Esophagus muscularis mucosa (tissue), 4 donors: Measurements from ENCODE around the gene HELZ. TPM values are rescaled to one million over a fixed set of nuclear protein-coding genes. Genes with fewer than 3 reads are reported as not detected.

Experiments used
- DNase-seq: peaks from one replicate; pipeline ENCODE4 v3.0.0-alpha.2; 2017; ENCODE audit errors: extremely low spot score
- H3K27ac ChIP-seq, 4 donors: fragments of 200-600 bp; sonication (generic); replicated peaks in 1 of 4; 1 replicate in 3 of 4; 2 replicates in 1 of 4; pipeline ENCODE4 v1.5.1; 2016 to 2019; ENCODE audit warnings: mild to moderate bottlenecking in 1 of 4
- H3K27me3 ChIP-seq, 4 donors: fragments of 200-600 bp; sonication (generic); one replicate each; pipeline versions ENCODE4 v1.5.1 to v1.6.0; 2016 to 2019
- H3K36me3 ChIP-seq, 4 donors: fragments of 200-600 bp; sonication (generic); one replicate each; pipeline ENCODE4 v1.5.1; 2016 to 2019
- H3K4me1 ChIP-seq, 4 donors: fragments of 200-600 bp; sonication (generic); one replicate each; pipeline ENCODE4 v1.5.1; 2016 to 2019
- H3K4me3 ChIP-seq, 4 donors: fragments of 200-600 bp; sonication (generic); 1 replicate in 2 of 4; 2 replicates in 2 of 4; pipeline ENCODE4 v1.5.1; 2016 to 2019; ENCODE audit warnings: mild to moderate bottlenecking in 4 of 4, moderate library complexity in 1 of 4
- H3K9me3 ChIP-seq, 4 donors: fragments of 200-600 bp; sonication (generic); 1 replicate in 3 of 4; 2 replicates in 1 of 4; pipeline ENCODE4 v1.5.1; 2016 to 2019
- EP300 ChIP-seq: sonication (generic); formaldehyde crosslinking; IDR thresholded peaks from one replicate; pipeline ENCODE4 v1.6.1; 2017; ENCODE audit warnings: antibody characterized with exemption
- POLR2A ChIP-seq: fragments of 450-650 bp; IDR thresholded peaks from one replicate; pipeline ENCODE4 v1.6.1; 2017; ENCODE audit warnings: antibody characterized with exemption, moderate library complexity, mild to moderate bottlenecking, low read depth
- POLR2AphosphoS5 ChIP-seq, 2 donors: sonication (generic); formaldehyde crosslinking; IDR thresholded peaks; one replicate each; pipeline ENCODE4 v1.6.1; 2017; ENCODE audit warnings: antibody characterized with exemption in 2 of 2
- WGBS: methylation state at CpG from one replicate; pipeline ENCODE4 v1.1.5; 2018; 5-methylcytosine and 5-hydroxymethylcytosine counted together
- intact Hi-C: fragments of 100-400 bp; cut with DNase I; formaldehyde crosslinking; loops from one replicate; pipeline ENCODE4 v1.15.1; 2023
- total RNA-seq, 4 donors: library from RNA; depleted of rRNA; stranded (reverse); fragments of >200 nt; gene quantifications; one replicate each; pipeline versions ENCODE4 v1.1.0 to v1.2.1, GENCODE V29; 2016
- TF ChIP-seq, protein P1 (sequence below), 3 experiments: fragments of 200-600 bp in 2 of 3; fragments of 450-650 bp in 1 of 3; sonication (generic) in 2 of 3; IDR thresholded peaks; one replicate each; pipeline ENCODE4 v1.5.1; 2017 to 2019; ENCODE audit warnings: antibody characterized with exemption in 3 of 3, mild to moderate bottlenecking in 2 of 3, moderate library complexity in 1 of 3

The HELZ gene
- total RNA-seq, 4 donors from 2014 or later, result 35.0 to 62.3 (median 45.8) TPM

DNA sequence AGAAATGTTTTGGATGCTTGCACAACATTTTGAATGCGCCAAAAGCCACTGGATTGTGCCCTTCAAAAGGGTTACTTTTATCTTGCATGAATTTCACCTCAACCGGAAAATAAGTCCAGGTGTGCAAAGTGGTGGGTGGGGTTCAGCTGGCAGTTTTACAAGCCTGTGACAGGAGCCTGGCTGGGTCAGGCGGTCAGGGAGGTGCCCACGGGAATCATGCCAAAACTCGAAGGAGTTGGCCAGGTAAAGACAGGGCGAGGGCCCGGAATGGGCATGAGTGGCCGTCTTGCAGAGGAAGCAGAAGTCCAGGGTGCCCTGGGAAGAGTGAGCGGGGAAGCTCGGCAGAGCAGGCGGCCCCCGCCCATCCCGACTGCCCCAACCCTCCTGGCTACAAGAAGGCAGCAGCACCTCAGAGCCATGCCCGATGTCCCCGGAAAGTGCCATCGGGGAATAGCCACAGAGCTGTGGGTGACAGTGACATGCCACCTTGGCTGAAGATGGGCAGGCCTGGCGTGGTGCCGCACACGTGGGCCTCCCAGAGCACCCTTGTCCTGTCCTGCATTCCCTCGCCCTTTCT lies 219.7 kb downstream of the HELZ start:
- Histone ChIP-seq H3K27me3 (no peaks in the 10 kb centered on the region), H3K4me3 (no peak overlapping the region), H3K36me3 (no peaks in the 10 kb centered on the region), H3K9me3 (no peaks in the 10 kb centered on the region), H3K4me1 (no peaks in the 10 kb centered on the region), H3K27ac (no peak overlapping the region)
- no peak for DNase-seq
- TF ChIP-seq, protein P1, sequence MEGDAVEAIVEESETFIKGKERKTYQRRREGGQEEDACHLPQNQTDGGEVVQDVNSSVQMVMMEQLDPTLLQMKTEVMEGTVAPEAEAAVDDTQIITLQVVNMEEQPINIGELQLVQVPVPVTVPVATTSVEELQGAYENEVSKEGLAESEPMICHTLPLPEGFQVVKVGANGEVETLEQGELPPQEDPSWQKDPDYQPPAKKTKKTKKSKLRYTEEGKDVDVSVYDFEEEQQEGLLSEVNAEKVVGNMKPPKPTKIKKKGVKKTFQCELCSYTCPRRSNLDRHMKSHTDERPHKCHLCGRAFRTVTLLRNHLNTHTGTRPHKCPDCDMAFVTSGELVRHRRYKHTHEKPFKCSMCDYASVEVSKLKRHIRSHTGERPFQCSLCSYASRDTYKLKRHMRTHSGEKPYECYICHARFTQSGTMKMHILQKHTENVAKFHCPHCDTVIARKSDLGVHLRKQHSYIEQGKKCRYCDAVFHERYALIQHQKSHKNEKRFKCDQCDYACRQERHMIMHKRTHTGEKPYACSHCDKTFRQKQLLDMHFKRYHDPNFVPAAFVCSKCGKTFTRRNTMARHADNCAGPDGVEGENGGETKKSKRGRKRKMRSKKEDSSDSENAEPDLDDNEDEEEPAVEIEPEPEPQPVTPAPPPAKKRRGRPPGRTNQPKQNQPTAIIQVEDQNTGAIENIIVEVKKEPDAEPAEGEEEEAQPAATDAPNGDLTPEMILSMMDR (IDR thresholded peaks at IDR 0.05), result no peak
- TF ChIP-seq POLR2AphosphoS5 (IDR thresholded peaks at IDR 0.05) (no peak), POLR2A (no peak), EP300 (no peak)
- intact Hi-C loops, result no loop called here
- WGBS, result 97% methylated on average over 17 of the region's 20 CpGs

- Histone ChIP-seq H3K4me3 (no peak overlapping the region), H3K27me3 (no peaks in the 10 kb centered on the region), H3K4me1 (no peaks in the 10 kb centered on the region), H3K36me3 (no peaks in the 10 kb centered on the region), H3K9me3 (no peaks in the 10 kb centered on the region), H3K27ac (no peak overlapping the region)
- no peak for DNase-seq
- intact Hi-C loops, result no loop called here
- no CpG with 5 or more reads among the region's 17 CpGs for WGBS
- no peak for TF ChIP-seq POLR2A
- TF ChIP-seq EP300, result no peak
- TF ChIP-seq, protein P1 (IDR thresholded peaks at IDR 0.05), result no peak
- TF ChIP-seq POLR2AphosphoS5 (IDR thresholded peaks at IDR 0.05), result no peak
Measured at GRCh38 chr17:67024736-67025135, 220.3 kb downstream of the HELZ start.

- no peaks in the 10 kb centered on the region for H3K9me3 ChIP-seq
- H3K4me3 ChIP-seq, result no peak overlapping the region
- intact Hi-C loops, result no loop called here
- no peak overlapping the region for H3K27ac ChIP-seq
- no peak for TF ChIP-seq POLR2AphosphoS5 (IDR thresholded peaks at IDR 0.05)
- TF ChIP-seq, protein P1 (IDR thresholded peaks at IDR 0.05), result no peak
- TF ChIP-seq EP300, result no peak
- no peak for TF ChIP-seq POLR2A
- WGBS, result 85% methylated on average over 12 of the region's 12 CpGs
- H3K4me1 ChIP-seq, result no peaks in the 10 kb centered on the region
- no peaks in the 10 kb centered on the region for H3K27me3 ChIP-seq
- no peaks in the 10 kb centered on the region for H3K36me3 ChIP-seq
- DNase-seq, result no peak
Measured at GRCh38 chr17:67022451-67022810, 222.6 kb downstream of the HELZ start.

DNA sequence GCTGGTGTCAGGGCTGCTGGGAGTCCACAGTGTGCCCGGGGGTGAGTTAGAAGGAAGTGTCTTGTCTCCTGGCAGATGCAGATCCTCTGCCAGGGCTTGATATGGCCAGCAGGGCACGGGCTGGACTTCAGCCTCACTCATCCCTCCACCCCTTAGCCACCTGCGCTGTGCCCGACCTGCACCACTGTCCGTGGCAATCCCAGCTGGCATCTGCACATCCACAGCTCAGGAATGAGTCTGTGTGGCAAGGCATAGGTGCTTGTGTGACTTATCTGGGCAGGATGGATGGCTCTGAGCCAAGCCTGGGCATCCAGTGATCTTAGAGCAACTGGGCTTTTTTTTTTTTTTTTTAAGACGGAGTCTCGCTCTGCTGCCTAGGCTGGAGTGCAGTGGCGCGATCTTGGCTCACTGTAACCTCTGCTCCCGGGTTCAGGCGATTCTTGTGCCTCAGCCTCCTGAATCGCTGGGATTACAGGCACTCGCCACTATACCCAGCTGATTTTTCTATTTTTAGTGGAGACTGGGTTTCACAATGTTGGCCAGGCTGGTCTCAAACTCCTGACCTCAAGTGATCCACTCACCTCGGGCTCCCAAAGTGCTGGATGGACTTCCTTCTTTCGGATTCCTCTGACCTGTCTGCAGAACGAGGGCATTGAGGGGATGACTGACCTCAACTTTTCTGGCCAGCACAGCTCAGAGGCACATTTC lies 223.1 kb downstream of the HELZ start:
- Histone ChIP-seq H3K36me3 (no peaks in the 10 kb centered on the region), H3K4me3 (no peak overlapping the region), H3K4me1 (no peaks in the 10 kb centered on the region), H3K27ac (no peak overlapping the region), H3K9me3 (no peaks in the 10 kb centered on the region), H3K27me3 (no peaks in the 10 kb centered on the region)
- TF ChIP-seq POLR2A, result no peak
- TF ChIP-seq, protein P1 (IDR thresholded peaks at IDR 0.05), result no peak
- TF ChIP-seq EP300, result no peak
- TF ChIP-seq POLR2AphosphoS5 (IDR thresholded peaks at IDR 0.05), result no peak
- no peak for DNase-seq
- intact Hi-C loops, result no loop called here
- 90% methylated on average over 16 of the region's 16 CpGs for WGBS
